NK-92 (cell line): ENCODE data around the gene ACVRL1.
"Not testable (repeated sequence)": the region's sequence is repeated elsewhere in the genome, so short reads cannot be mapped to it uniquely, and the experiment has no call there.

Experiments
- DNase-seq: peaks from one replicate; lab custom pipeline; 2025; ENCODE audit not compliant: unreplicated experiment; lab: John Stamatoyannopoulos, UW

ACVRL1 gene

GRCh38 chr12:51873251-51873994 lies 33.9 kb upstream of the ACVRL1 start:
- DNase-seq = no peak

- DNase-seq = no peak
Observed at GRCh38 chr12:51874000-51874399, 33.3 kb upstream of the ACVRL1 start.

GRCh38 chr12:51874486-51874885 lies 32.8 kb upstream of the ACVRL1 start:
- no peak for DNase-seq

GRCh38 chr12:51879102-51879501 lies 28.2 kb upstream of the ACVRL1 start:
- no peak for DNase-seq

- no peak for DNase-seq
Observed at GRCh38 chr12:51883295-51883694, 24.0 kb upstream of the ACVRL1 start.

- DNase-seq = no peak
Observed at GRCh38 chr12:51883998-51884675, 23.2 kb upstream of the ACVRL1 start.

- DNase-seq = no peak
Observed at GRCh38 chr12:51884676-51885229, 22.6 kb upstream of the ACVRL1 start.

- DNase-seq = not testable (repeated sequence)
Observed at GRCh38 chr12:51885294-51886020, 21.8 kb upstream of the ACVRL1 start.

- no peak for DNase-seq
Observed at GRCh38 chr12:51886021-51886710, 21.1 kb upstream of the ACVRL1 start.

GRCh38 chr12:51887476-51888315 lies 19.6 kb upstream of the ACVRL1 start, which contains the start of gene ANKRD33:
Gene ANKRD33, plus strand, starts transcription at chr12:51888103. Its CDS starts 84 bp downstream, at chr12:51888187.
- DNase-seq = no peak

GRCh38 chr12:51888316-51889215 lies 18.7 kb upstream of the ACVRL1 start:
- no peak for DNase-seq

- DNase-seq = no peak
Observed at GRCh38 chr12:51889216-51890132, 17.8 kb upstream of the ACVRL1 start.

- DNase-seq = no peak
Observed at GRCh38 chr12:51890133-51890464, 17.2 kb upstream of the ACVRL1 start.

GRCh38 chr12:51890511-51891171 lies 16.7 kb upstream of the ACVRL1 start:
- DNase-seq = no peak

- no peak for DNase-seq
Observed at GRCh38 chr12:51891843-51892242, 15.5 kb upstream of the ACVRL1 start.

- DNase-seq = no peak
Observed at GRCh38 chr12:51893786-51894185, 13.5 kb upstream of the ACVRL1 start.

GRCh38 chr12:51895378-51896135 lies 11.7 kb upstream of the ACVRL1 start:
- DNase-seq = no peak
